Kidney (tissue), 2 donors: ENCODE results near the gene HCFC2. TPM values are rescaled to one million over a fixed set of nuclear protein-coding genes. Genes with fewer than 3 reads are reported as not detected.

ENCODE experiments used
- polyA plus RNA-seq: library from polyadenylated mRNA; stranded (reverse); fragments of 350-450 nt; fragmentation: Illumina TruSeq; extraction: RNeasy Lipid Tissue Mini Kit (QIAGEN cat#74804); gene quantifications from one replicate; pipeline ENCODE4 v1.2.3, GENCODE V29; 2014; ENCODE audit warnings: low read depth, low replicate concordance; ENCODE audit not compliant: insufficient read depth
- total RNA-seq: library from RNA; stranded (reverse); fragmentation: NEBNext Ultra II Directional; extraction: Animal tissue kit (Norgen Biotek cat#: 25700); gene quantifications from one replicate; pipeline ENCODE4 v1.2.1, GENCODE V29; 2021
- donor health status: DM: yes; HTN: yes; CAD: no.

Gene HCFC2
- total and polyA plus RNA-seq, 2 donors from 2014 or later = 6.0 to 18.1 TPM

Other genes starting within 250 kb of the HCFC2 start
- gene NT5DC3, start 223.3 kb upstream of the HCFC2 start, total RNA-seq = 7.8 TPM
- gene NT5DC3, start 223.3 kb upstream of the HCFC2 start, polyA plus RNA-seq = 1.1 TPM
- gene HSP90B1, start 134.1 kb upstream of the HCFC2 start, total RNA-seq = 806 TPM
- gene HSP90B1, start 134.1 kb upstream of the HCFC2 start, polyA plus RNA-seq = 521 TPM
- 17.2 TPM for gene TDG, start 98.7 kb upstream of the HCFC2 start, total RNA-seq
- gene TDG, start 98.7 kb upstream of the HCFC2 start, polyA plus RNA-seq = 9.2 TPM
- gene GLT8D2, start 14.3 kb upstream of the HCFC2 start, total RNA-seq = 7.7 TPM
- gene GLT8D2, start 14.3 kb upstream of the HCFC2 start, polyA plus RNA-seq = 7.0 TPM
- 31.1 TPM for gene NFYB, start 73.7 kb downstream of the HCFC2 start, total RNA-seq
- 24.6 TPM for gene NFYB, start 73.7 kb downstream of the HCFC2 start, polyA plus RNA-seq
- gene TXNRD1, start 151.2 kb downstream of the HCFC2 start, total RNA-seq = 73.2 TPM
- 45.0 TPM for gene TXNRD1, start 151.2 kb downstream of the HCFC2 start, polyA plus RNA-seq
- gene EID3, start 239.2 kb downstream of the HCFC2 start, total RNA-seq = 5.0 TPM
- 0.90 TPM for gene EID3, start 239.2 kb downstream of the HCFC2 start, polyA plus RNA-seq